Prostate gland (tissue), 2 donors: ENCODE measurements around the gene ARFGAP3. TPM values are rescaled to one million over a fixed set of nuclear protein-coding genes. Genes with fewer than 3 reads are reported as not detected.
A peak's percentile ranks its signal among the peaks of the same experiment; 100 is the strongest.

Source experiments
- DNase-seq: peaks from one replicate; pipeline ENCODE4 v3.0.0-alpha.2; 2019; ENCODE audit warnings: low spot score
- H3K27ac ChIP-seq, 2 donors: fragments of 200-600 bp; sonication (generic); 2 replicates each; pipeline ENCODE4 v1.5.1; 2017 to 2019
- H3K27me3 ChIP-seq: fragments of 200-600 bp; sonication (generic); replicated peaks from 2 replicates; pipeline ENCODE4 v1.5.1; 2019; ENCODE audit not compliant: insufficient read depth
- H3K36me3 ChIP-seq, 2 donors: fragments of 200-600 bp; sonication (generic); 1 replicate in 1 of 2; 2 replicates in 1 of 2; pipeline versions ENCODE4 v1.5.1 to v1.8.1; 2017 to 2019
- H3K4me1 ChIP-seq: fragments of 200-600 bp; sonication (generic); replicated peaks from 2 replicates; pipeline ENCODE4 v1.5.1; 2019
- H3K4me3 ChIP-seq, 2 donors: fragments of 200-600 bp; sonication (generic); 2 replicates each; pipeline ENCODE4 v1.5.1; 2017 to 2019
- H3K9me3 ChIP-seq: fragments of 200-600 bp; sonication (generic); 2 replicates; pipeline ENCODE4 v1.5.1; 2017
- POLR2A ChIP-seq: fragments of 450-650 bp; IDR thresholded peaks from one replicate; pipeline ENCODE4 v1.6.1; 2016; ENCODE audit warnings: antibody characterized with exemption, mild to moderate bottlenecking
- POLR2AphosphoS5 ChIP-seq: sonication (generic); formaldehyde crosslinking; IDR thresholded peaks from one replicate; pipeline ENCODE4 v1.6.1; 2017; ENCODE audit warnings: antibody characterized with exemption
- WGBS: methylation state at CpG from one replicate; pipeline ENCODE4 v1.1.5; 2018; 5-methylcytosine and 5-hydroxymethylcytosine counted together
- intact Hi-C: fragments of 100-400 bp; cut with DNase I; formaldehyde crosslinking; loops from one replicate; pipeline ENCODE4 v1.14.2; 2022
- total RNA-seq, 2 donors: library from RNA; depleted of rRNA; stranded (reverse); fragments of >200 nt; gene quantifications; one replicate each; pipeline ENCODE4 v1.1.0, GENCODE V29; 2016
- TF ChIP-seq, protein P1 (sequence below), 4 experiments: fragments of 200-600 bp in 2 of 4; fragments of 450-650 bp in 2 of 4; sonication (generic) in 2 of 4; IDR thresholded peaks; 1 replicate in 3 of 4; 2 replicates in 1 of 4; pipeline ENCODE4 v1.5.1; 2016 to 2019; ENCODE audit warnings: antibody characterized with exemption in 4 of 4, mild to moderate bottlenecking in 2 of 4, moderate library complexity in 2 of 4

The ARFGAP3 gene, protein sequence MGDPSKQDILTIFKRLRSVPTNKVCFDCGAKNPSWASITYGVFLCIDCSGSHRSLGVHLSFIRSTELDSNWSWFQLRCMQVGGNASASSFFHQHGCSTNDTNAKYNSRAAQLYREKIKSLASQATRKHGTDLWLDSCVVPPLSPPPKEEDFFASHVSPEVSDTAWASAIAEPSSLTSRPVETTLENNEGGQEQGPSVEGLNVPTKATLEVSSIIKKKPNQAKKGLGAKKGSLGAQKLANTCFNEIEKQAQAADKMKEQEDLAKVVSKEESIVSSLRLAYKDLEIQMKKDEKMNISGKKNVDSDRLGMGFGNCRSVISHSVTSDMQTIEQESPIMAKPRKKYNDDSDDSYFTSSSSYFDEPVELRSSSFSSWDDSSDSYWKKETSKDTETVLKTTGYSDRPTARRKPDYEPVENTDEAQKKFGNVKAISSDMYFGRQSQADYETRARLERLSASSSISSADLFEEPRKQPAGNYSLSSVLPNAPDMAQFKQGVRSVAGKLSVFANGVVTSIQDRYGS
- total RNA-seq = 100 to 1,000 TPM in 1 of 2 donors, 10 to 100 TPM in 1; 92.9 to 127 TPM

DNA sequence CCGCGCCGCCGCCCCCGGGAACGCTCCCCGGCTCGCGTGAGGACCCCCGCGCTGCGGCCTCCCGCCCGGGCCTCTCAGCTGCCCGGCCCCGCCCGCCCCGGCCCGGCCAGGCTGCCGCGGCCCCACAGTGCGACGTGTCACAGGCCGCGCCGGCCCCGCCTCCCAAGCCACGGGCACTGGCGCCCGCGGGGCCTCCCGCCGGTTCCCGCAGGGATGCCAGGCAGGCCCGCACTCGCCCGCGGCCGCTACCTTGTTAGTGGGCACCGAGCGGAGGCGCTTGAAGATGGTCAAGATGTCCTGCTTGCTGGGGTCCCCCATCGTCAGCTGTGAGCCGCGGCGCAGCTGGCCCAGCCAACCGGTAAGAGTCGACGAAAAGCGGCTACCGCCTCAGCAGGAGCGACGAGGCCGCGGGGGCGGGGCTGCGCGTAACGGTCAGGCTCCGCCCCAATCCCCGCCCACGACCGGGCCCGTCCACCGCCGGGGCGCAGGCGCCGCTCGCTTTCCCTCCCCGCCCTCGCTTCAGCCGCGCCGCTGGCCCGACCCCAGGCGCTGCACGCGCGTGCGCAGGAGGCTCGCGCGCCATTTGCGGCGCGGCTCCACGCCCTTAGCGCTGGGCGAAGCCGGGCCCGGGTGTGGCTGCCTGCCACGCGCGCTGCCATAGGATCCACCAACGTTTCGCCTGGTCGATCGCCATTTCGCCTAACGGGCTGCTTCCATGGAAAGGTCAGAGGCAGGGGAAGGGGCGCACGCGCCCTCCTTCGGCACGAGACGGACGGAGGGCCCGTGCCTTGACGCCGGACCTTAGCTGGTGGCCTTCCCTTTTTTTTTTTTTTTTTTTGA lies at the start of gene ARFGAP3:
Gene ARFGAP3, minus strand, starts transcription at position 409 of the 840 bp plus-strand sequence. Its CDS starts 91 bp downstream, at position 318.
- WGBS = 9% methylated on average over 77 of the region's 111 CpGs
- Histone ChIP-seq H3K4me1 (no peaks in the 10 kb centered on the region), H3K36me3 (no peaks in the 10 kb centered on the region), H3K4me3 (peak within 1 kb of the TSS; percentile 79 to 92), H3K27ac (peak within 1 kb of the TSS; percentile 97 to 99), H3K27me3 (no peaks in the 10 kb centered on the region), H3K9me3 (no peaks in the 10 kb centered on the region)
- intact Hi-C loops = no loop called here
- peak; percentile 94 for DNase-seq
- TF ChIP-seq, protein P1, sequence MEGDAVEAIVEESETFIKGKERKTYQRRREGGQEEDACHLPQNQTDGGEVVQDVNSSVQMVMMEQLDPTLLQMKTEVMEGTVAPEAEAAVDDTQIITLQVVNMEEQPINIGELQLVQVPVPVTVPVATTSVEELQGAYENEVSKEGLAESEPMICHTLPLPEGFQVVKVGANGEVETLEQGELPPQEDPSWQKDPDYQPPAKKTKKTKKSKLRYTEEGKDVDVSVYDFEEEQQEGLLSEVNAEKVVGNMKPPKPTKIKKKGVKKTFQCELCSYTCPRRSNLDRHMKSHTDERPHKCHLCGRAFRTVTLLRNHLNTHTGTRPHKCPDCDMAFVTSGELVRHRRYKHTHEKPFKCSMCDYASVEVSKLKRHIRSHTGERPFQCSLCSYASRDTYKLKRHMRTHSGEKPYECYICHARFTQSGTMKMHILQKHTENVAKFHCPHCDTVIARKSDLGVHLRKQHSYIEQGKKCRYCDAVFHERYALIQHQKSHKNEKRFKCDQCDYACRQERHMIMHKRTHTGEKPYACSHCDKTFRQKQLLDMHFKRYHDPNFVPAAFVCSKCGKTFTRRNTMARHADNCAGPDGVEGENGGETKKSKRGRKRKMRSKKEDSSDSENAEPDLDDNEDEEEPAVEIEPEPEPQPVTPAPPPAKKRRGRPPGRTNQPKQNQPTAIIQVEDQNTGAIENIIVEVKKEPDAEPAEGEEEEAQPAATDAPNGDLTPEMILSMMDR (IDR thresholded peaks at IDR 0.05) = peak in 1 of 4 experiments; percentile 24
- TF ChIP-seq POLR2AphosphoS5 (peak; percentile 91), POLR2A (peak; percentile 98)

DNA sequence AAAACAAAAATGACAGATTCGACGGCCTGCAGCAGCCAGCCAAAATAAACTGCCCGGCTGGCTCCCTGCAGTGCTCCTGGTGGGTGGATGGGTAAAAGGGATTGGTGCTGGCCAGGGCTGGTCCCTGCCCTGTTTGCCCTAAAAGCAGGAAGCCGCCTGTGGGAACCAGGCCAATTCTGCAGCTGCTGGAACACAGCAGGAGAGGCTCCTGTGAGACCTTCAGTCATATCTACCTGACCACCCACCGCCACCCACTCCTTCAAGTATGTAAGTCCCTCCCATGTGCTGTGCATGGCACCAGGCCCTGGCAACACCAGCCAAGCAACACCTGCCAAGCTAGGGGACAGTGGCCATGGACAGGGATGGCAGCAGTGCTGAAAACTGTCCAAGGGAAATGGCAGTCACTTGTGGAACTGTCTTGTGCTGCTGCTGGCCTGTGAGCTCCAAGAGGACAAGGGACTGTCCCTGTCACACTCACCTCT lies 48.7 kb upstream of the ARFGAP3 start:
- Histone ChIP-seq H3K27me3 (no peaks in the 10 kb centered on the region), H3K4me1 (peaks cover 7% of the 10 kb centered on the region), H3K9me3 (no peaks in the 10 kb centered on the region), H3K4me3 (no peak overlapping the region), H3K36me3 (no peaks in the 10 kb centered on the region), H3K27ac (peak overlapping the region; percentile 31 to 48)
- DNase-seq = peak; percentile 51
- intact Hi-C loops = no loop called here
- WGBS = 35% methylated on average over 5 of the region's 5 CpGs
- TF ChIP-seq, protein P1 (IDR thresholded peaks at IDR 0.05) = peak in 1 of 4 experiments; percentile 10
- TF ChIP-seq POLR2AphosphoS5 = no peak

DNA sequence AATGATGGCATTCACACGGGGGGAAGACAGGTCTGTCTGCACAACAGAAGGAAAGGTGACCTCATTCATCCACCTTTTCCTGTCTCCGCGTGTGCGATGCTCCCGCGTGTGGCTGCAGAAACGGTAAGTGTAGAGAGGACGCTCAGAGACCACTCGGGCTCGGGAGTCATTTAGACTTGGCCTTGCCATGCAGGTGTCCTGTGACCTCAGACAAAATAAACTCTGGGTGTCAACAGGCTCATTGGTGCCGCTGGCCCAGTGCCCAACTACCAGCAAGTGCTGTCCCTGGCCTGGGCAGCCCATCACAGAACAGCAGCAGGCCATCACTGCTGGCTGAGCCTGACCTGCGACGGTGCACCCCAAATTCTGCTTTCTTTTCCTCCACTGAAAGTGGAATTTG lies 48.1 kb upstream of the ARFGAP3 start:
- Histone ChIP-seq H3K27ac (peak overlapping the region; percentile 31 to 48), H3K9me3 (no peaks in the 10 kb centered on the region), H3K27me3 (no peaks in the 10 kb centered on the region), H3K36me3 (no peaks in the 10 kb centered on the region), H3K4me1 (peaks cover 7% of the 10 kb centered on the region), H3K4me3 (no peak overlapping the region)
- intact Hi-C loops = no loop called here
- DNase-seq = no peak
- WGBS = 66% methylated on average over 13 of the region's 13 CpGs
- TF ChIP-seq POLR2AphosphoS5 (no peak), POLR2A (no peak)
- TF ChIP-seq, protein P1 (IDR thresholded peaks at IDR 0.05) = no peak

DNA sequence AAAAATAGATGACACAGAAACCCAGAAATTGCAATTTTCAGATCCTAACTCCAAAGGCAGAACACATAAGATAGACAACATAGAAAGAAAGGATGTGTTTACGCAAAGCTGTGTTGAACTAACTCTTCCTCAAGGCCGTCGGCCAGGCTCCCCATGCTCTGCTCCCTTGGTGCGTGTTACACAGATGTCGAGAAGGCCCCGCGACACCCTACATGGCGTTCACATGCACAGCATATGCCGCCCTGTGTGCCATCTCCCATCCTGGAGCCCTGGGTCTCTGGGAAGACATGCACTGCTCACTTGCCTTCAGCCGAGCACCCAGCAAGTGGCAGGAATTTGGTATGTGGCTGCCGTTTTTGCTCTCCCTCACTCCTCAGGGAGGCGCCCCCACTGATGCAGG lies 47.0 kb upstream of the ARFGAP3 start:
- DNase-seq = no peak
- no peaks in the 10 kb centered on the region for H3K36me3 ChIP-seq
- TF ChIP-seq POLR2AphosphoS5 (no peak), POLR2A (no peak)
- TF ChIP-seq, protein P1 (IDR thresholded peaks at IDR 0.05) = no peak
- no peak overlapping the region for H3K27ac ChIP-seq
- WGBS = 90% methylated on average over 12 of the region's 12 CpGs
- H3K27me3 ChIP-seq = no peaks in the 10 kb centered on the region
- peaks cover 7% of the 10 kb centered on the region for H3K4me1 ChIP-seq
- H3K4me3 ChIP-seq = no peak overlapping the region
- H3K9me3 ChIP-seq = no peaks in the 10 kb centered on the region
- intact Hi-C loops = loop anchor here (5.0 kb wide), 1 partner anchor 113 kb away; the partner anchor contains the start of gene PACSIN2
